CD4-positive, alpha-beta T cell treated with Interferon gamma for 1 hour (primary cell): ENCODE results near the gene SERGEF.

Experiments
- DNase-seq: peaks from one replicate; pipeline ENCODE4 v3.0.0-alpha.2; 2020

Gene SERGEF

GRCh38 chr11:17766073-17766359, 246.8 kb downstream of the SERGEF start:
- DNase-seq = no peak

GRCh38 chr11:17765356-17766072, 247.3 kb downstream of the SERGEF start:
- DNase-seq = no peak

GRCh38 chr11:17764446-17765218, 248.2 kb downstream of the SERGEF start:
- DNase-seq = no peak

GRCh38 chr11:17763703-17764102, 249.1 kb downstream of the SERGEF start:
- DNase-seq = no peak

- DNase-seq = no peak
Measured at GRCh38 chr11:17763244-17763643, 249.6 kb downstream of the SERGEF start.

GRCh38 chr11:17762309-17762974, 250.4 kb downstream of the SERGEF start:
- DNase-seq = no peak

GRCh38 chr11:17760102-17761029, 252.5 kb downstream of the SERGEF start:
- DNase-seq = no peak

GRCh38 chr11:17755891-17756290, 257.0 kb downstream of the SERGEF start:
- no peak for DNase-seq

- no peak for DNase-seq
Measured at GRCh38 chr11:17753641-17754040, 259.2 kb downstream of the SERGEF start.

GRCh38 chr11:17753153-17753552, 259.7 kb downstream of the SERGEF start:
- no peak for DNase-seq

GRCh38 chr11:17752144-17752543, 260.7 kb downstream of the SERGEF start:
- DNase-seq = no peak

- DNase-seq = no peak
Measured at GRCh38 chr11:17751558-17751957, 261.3 kb downstream of the SERGEF start.

- no peak for DNase-seq
Measured at GRCh38 chr11:17750801-17751165, 262.1 kb downstream of the SERGEF start.

- DNase-seq = no peak
Measured at GRCh38 chr11:17750013-17750800, 262.6 kb downstream of the SERGEF start.

- DNase-seq = no peak
Measured at GRCh38 chr11:17748761-17749721, 263.8 kb downstream of the SERGEF start.

GRCh38 chr11:17748044-17748443, 264.8 kb downstream of the SERGEF start:
- no peak for DNase-seq

GRCh38 chr11:17747131-17747955, 265.5 kb downstream of the SERGEF start:
- no peak for DNase-seq

GRCh38 chr11:17746096-17746495, 266.8 kb downstream of the SERGEF start:
- DNase-seq = no peak

- DNase-seq = no peak
Measured at GRCh38 chr11:17745023-17745772, 267.6 kb downstream of the SERGEF start.
